Tongue (tissue), 2 donors: ENCODE measurements around the gene SERPINA6. TPM values are rescaled to one million over a fixed set of nuclear protein-coding genes. Genes with fewer than 3 reads are reported as not detected.
"Not testable (repeated sequence)": the region's sequence is repeated elsewhere in the genome, so short reads cannot be mapped to it uniquely, and the experiment has no call there.

Experiments used
- DNase-seq: peaks from one replicate; pipeline ENCODE4 v3.0.0-alpha.2; 2015
- total RNA-seq: library from RNA; depleted of rRNA; stranded (reverse); fragments of >200 nt; gene quantifications from one replicate; pipeline ENCODE4 v1.2.3, GENCODE V29; 2014

SERPINA6 gene
- total RNA-seq, 1 donor from 2014 or later: not detected

DNA sequence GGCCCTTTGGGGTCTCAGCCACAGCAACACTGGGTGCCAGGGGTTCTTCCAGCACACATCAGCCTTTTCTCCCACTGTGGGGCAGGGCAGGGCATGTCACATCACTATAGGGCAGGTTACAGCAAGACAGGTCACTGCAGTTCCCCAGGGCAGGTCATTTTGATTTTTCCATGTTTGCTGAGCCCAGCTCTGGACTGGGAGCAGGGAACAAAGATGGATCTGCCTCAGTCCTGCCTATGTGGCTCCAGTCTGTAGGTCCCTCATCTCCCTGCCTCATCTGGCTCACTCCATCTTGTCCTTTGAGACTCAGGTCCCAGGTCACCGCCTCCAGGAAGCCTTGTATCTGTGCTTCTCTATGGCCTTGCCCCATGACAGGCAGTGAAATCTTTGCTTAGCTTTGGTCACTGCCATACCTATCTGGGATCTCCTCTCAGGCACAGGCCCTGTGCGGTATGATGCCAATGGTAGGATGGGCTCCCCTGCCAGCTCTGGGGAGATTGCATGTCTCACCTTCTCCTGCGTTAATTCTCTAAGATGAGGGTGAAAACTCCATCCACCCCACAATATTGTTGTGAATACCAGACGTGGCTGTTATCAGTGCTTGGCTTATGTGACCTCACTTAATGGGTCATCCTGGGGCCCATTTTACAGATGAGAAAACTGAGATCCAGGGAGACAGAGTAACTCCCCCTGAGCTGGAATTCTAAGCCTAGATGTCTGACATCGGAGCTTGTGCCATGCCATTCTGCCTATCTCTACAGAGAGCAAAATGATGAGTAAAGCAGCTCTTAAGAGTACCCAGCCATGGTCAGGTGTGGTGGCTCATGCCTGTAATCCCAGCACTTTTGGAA is 1.5 kb downstream of the SERPINA6 start:
- DNase-seq: no peak

DNA sequence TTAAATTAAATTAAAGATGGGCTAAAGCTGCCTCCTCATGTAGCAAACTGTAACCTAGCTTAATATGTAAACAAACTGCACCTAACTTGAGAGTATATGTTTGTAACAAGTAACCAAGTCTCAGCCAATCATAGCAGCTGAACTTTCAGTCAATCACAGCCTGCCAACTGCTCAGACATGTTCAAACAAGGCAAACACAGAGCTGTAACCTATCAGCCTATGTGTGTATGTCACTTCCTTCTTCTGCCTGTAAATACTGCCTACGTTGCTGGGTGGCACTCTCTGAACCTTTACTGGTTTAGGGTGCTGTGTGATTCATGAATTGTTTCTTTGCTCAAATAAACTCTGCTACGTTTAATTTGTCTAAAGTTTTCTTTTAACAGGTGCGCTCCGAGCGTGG is 2.9 kb downstream of the SERPINA6 start:
- peak; percentile 16 for DNase-seq

DNA sequence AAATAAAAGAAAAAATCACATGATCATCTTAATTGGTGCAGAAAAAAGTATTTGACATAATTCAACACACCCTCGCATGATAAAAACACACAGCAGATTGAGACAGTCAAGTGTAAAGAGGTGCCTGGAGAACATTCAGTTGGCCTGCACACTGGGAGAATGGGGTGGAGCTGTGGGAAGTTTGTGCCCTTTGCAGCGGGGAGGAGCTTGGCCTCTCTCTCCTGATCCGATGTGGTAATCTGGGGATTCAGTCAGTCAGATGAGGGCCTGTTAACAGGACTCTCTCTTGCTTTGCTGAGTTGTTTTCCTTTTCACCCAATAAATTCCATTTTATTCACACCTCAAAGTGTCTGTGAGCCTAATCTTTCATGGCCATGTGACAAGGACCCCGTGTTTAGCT is 5.9 kb downstream of the SERPINA6 start:
- peak; percentile 31 for DNase-seq

DNA sequence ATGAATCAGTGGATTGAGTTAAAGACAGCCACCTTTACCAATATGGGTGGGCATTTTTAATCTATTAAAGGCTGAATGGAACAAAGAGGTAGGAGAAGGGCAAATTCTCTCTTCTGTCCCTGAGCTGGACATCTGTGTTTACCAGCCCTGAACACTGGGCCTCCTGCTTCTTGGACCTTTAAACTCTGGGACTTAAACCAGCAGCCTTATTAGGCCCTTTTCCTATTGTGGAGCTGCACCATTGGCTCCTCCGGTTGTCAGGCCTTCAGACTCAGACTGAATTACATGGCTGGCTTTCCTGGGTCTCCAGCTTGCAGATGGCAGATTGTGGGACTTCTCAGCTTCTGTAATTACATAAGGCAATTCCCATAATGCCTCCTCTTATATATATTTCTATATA is 6.4 kb downstream of the SERPINA6 start:
- DNase-seq: peak; percentile 35

DNA sequence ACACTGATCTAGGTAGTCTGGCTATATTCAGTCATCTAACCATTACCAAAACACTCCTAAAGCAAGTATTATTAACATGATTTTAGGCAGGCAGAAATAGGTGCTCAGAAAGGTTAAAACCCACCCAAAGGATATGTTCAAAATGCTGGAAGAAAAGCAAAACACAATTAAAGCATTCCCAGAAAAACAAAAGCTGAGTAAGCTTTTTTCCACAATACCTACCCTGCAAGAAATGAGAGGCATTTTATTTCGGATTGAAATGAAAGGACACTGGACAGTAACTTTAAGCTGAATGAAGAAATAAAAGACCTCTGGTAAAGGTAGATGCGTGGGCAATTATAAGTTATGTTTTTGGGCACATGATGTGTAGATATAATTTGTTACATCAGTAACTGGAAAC is 8.2 kb downstream of the SERPINA6 start:
- DNase-seq: no peak

DNA sequence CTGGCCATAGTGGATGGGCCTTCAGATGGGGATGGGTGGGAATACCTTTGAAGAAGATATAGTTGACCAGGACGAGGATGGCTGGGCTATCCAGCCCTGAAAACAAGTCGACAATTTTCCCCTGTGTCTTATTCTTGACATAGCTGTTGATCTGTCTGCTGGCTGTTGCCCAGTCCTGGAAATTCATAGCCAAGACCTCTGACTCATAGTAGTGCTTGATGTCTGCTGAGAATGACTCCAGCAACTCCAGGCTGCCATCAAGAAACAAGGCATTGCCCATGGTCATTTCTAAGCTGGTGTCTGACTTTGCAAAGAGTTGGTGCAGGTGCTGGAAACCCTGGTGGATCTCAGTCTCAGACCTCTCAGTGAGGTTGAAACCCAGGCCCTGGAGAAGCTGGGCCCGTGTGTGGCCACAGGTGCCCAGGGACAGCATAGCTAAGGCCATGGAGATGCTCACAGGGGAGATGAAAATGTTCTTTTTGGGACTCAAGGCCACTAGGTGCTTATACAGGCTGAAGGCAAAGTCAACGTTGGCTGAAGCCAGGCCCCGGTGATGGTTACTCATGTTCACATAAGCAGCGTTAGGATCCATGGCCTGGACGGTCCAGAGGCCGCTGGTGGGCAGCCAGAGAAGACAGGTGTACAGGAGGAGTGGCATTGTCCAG is 9.0 kb downstream of the SERPINA6 start:
- no peak for DNase-seq

DNA sequence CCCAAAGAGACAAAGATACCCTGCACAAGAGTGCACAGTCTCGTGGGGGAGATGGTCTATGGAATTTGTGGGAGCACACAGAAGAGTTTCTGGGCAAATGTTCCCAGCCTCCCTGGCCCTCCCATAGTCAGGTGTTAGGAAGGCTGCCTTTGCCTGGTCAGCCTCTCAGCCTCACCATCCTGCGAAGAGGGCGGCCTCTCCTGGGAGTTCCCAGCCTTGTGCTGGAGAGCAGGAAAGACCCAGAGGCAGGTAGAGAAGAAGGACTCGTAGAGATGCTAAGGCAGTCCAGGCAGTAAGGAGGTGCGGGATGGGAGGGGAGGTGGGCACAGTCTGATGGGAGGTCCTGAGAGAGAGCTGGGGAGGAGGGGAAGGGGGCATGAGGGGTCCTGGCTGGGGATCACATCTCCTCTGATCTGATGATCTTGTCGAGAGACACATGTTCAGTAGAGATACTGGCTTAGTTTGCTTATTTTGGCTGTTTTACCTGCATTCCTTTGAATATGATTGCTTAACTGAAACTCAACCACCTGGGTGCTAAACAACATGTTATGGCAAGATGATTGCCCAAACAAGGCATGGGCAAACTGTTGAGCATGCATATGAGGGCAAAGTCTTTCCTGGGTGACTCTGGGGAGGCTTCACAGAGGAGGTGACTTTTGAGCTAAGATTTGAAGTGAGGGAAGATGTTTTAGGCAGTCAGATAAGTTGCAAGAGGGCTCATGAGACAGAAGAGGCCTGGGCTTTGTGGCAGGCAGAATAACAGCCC is 10.5 kb downstream of the SERPINA6 start:
- no peak for DNase-seq

DNA sequence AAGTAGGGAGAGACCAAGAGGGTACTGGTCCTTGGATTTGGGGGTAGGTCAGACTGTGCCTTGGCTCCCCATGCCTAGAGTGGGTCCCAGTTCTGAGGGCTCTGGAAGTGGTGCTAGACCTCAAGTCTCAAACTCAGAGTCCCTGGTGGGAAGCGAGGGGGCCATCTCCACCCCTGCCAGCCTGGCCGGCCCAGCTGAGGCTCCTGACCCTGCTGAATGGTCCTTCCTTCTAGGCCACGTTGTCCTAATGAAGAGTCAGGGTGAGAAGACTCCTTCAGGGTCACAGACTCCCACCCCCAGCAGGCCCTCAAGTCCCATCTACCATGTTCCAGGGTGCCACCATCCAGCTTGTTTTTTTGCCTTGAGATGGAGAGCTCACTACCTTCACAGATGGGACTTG is 12.9 kb downstream of the SERPINA6 start:
- DNase-seq: no peak

DNA sequence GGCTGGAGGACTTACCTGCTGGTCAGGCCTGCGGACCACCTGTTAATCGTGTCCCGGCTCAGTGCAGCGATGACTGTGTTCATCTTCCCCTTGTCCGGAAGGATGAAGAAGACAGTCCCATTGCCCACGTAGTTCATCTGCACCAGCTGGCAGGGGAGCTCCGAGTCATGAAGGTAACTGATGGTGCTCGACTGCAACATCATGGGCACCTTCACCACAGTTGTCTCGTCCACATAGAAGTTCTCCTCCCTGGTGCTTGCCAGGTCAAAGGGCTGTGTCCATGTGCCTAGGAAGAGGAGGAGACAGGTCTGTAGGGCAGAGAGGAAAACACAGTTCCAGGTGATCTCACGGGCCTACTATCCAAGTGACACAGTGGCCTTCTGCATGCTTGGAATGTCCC is 13.4 kb downstream of the SERPINA6 start:
- no peak for DNase-seq

DNA sequence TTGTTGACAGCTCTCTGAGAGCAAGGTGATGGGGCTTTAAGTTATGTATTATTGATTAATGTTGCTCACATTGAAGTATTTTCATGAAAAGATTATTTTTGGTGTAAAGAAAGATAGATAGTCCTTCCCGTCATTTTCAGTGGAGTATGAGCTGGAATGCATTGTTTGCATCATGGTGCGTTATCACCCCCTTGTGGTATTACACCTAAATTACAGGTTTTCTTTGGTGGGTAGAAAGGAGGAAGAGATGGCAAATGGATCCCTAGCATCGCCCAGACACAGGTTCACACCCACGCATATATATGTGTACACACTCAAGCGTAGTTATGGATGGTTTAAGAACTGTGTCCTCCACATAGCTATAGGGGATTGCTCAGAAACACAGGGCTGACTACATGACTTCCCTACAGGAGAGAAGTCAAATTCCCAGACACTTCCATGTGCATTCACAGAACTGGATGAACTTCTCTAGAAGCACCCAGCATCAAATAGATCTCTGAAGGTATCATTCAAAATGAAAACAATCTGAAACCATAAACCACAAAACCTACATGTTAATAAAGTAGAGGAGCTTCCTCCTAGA is 15.6 kb downstream of the SERPINA6 start:
- DNase-seq: no peak

DNA sequence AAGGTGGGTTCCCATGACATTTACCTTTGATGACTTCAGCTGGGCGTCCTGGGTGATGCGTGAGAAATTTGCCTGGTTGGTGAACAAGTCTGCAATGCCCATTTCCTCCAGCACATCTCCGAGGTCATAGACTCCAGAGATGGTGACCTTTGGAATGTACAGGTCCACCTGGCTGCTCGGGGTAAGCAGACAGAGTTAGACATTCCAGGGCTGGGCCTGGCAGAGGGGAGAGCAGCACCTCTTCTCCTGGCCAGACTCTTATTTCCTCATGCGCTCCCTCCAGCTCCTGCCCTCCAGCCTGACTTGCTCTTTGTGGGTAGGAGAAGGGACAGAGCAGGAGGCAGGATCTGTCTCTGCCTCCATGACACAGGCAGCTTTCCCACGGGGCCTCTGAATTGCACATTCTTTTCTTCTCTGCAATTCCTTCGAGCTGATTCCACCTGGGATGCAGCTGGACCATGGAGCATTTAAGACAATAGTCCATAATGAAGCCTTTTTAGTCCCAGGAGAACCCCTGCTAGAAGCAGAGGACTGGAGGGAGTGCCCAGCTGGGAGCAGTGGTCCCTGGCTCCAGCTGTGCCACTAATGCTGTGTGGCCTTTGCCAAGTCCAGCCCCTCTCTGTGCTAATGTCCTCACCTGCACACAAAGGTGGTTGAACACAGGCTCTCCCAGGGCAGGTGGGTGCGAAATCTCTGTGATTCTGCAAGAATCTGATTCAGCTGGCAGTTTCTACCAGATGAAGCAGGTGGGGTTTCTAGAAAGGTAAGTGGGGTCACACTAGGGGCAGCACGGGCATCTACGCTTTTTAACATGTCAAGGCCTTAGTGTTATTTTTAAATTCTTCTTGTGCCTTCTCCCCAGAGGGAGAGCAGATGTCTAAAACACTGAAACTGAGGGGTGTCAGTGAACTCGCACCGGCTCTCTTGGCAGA is 16.8 kb downstream of the SERPINA6 start:
- no peak for DNase-seq

DNA sequence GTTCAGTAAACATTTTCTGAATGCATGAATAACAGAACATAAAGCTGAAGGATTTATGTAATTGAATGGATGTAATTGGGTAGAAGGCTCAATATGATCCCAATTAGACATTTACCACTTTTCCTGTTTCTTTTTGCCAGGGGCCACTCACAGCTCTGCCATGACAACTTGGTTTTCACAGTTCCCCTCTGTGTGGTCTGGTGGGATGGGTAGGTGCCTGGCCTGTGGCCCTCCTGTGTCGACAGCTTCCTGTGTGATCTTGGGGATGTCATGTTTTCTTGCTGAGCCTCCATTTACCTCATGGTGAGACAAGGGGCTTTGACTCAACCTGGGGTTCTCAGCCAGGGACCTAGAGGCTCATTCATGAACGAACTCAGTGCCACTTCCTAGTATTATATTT is 17.5 kb downstream of the SERPINA6 start:
- DNase-seq: no peak

DNA sequence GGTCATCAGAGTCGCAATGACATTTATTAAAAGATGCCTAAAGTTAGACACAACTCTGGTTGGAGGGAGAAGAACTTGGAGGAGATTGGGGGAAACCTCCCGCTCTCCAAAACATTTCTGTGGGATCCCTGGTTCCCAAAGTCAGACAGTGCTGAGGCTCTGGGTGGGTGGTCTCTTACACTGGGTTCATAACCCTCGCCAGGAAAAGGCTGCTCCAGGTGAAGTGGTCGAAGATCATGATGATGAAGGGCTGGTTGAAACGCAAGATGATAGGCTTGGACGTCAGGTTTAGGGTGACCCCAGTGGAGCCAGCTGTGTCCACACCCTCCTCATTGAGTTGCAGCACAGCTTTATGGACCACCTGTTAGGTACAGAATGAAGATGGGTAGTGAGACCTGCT is 18.9 kb downstream of the SERPINA6 start:
- no peak for DNase-seq

DNA sequence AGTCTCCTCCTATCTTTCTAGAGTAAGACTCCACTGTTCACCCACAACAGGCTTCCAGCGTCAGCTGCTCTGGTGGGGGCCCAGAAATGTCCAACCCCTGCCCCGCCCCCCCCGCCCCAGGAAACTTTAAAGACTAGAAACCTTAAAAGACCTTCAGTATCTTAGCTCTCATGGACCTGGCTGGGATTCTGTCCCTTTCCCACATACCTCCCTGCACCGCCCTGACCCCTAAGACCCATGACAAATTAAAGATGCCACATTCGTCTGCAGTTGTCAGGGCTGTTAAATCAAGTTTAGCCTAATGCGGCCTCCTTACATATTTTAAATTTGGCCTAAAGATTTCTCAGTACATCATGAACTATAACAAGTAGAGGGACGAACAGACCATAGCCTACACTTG is 20.0 kb downstream of the SERPINA6 start:
- DNase-seq: no peak

DNA sequence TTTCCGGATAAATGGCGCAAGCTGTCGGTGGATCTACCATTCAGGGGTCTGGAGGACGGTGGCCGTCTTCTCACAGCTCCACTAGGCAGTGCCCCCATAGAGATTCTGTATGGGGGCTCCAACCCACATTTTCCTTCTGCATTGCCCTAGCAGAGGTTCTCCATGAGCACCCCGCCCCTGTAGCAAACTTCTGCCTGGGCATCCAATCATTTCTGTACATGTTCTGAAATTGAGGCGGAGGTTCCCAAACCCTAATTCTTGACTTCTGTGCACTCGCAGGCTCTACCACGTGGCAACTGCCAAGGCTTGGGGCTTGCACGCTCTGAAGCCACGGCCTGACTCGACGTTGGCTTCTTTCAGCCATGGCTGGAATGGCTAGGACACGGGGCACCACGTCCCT is 25.0 kb downstream of the SERPINA6 start:
- DNase-seq: no peak

DNA sequence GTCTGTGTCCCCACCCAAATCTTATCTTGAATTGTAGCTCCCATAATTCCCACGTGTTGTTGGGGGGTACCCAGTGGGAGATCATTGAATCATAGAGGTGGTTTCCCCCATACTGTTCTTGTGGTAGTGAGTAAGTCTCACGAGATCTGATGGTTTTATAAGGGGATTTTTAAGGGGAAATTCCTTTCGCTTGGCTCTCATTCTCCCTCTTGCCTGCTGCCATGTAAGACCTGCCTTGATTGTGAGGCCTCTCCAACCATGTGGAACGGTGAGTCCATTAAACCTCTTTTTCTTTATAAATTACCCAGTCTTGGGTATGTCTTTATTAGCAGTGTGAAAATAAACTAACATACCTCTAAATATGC is 27.0 kb downstream of the SERPINA6 start:
- DNase-seq: not testable (repeated sequence)

DNA sequence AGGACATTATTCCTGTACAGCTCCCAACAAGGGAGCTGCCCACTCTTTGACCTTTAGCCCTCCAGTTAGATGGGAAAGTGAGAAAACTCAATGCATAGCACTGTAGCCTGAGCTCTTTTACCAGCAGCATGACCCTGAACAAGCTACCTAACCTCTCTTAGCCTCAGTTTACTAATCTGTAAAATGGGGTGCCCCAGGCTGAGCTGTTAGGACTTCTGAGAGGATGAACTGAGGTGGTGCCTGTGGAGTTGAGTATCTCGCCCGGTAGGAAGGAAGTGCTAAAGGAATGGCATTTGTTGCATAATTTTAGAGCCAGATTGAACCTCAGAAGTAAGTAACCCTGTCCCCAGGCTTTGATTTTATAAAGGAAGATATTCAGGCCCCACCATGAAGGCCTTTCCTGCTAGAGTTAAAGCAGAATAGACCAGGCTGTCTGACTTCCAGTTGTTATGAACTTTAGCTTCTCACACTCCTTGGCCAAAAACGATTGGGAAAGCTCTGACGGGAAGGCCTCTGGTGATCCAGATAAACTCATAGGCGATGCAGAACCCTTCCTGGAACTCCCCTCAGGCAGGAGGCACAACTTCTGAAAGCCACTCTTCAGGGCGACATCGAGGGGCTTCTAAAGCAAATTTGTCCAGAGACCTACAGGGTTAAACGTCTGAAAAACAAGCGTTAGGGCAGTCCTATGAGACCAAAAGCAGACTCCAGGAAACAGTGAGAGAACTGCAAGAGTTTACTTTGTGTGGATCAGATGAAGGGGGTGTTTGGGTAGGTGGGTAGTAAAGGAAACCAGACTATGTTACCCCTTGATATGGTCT is 27.6 kb downstream of the SERPINA6 start:
- DNase-seq: no peak

DNA sequence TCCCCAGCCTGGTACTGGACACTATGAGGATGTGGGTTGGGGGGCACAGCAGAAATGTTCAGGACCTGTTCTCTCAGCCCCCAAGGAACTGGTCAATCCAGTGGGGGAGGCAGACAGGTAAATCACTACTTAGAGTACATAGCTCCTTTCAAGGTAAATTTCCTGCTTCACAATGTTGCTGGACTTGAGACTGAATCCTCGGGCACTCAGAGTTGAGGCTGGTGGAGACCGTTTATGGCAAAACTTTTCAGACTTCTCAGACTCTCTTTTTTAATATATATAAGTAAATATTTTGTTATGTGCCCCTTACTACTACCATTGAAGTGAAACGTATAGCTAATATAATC is 29.6 kb downstream of the SERPINA6 start:
- DNase-seq: no peak

DNA sequence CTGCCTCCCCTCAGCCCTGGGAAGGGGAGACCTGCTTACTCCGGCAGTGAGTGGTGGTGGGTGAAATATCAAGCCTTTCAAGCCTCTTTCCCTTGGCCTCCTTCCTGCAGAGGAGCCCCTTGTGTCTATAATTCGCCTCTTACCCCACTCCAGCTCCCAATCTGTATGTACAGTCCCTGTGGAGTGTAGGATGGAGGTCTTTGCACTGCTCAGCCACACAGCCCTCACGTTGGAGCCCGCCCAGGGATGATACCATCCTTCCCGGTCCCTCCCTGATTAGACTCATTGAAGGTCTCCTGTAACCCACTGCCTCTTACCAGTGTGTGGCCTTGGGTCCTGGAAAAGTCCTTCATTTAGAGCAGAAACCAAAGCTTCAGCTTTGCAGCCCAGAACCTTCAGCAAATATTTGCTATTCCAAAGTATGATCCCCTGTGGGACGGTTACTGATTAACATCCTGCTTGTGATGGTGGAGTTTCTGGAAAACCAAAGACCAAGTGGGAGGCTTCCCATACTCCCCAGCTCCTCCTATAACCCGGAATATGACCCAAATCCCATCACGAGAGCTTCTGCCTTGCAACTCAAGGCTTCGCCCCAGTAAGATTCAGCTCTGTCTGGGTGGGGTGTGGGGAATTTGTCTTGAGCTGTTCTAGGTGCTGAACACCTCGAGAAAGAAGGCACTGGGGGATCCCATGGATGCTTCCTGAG is 30.1 kb downstream of the SERPINA6 start, which contains the start of gene SERPINA10:
TSS of gene SERPINA10 (minus strand) at position 397 of the 706 bp plus-strand sequence. CDS start 2,675 bp downstream, outside the sequence.
- DNase-seq: no peak

DNA sequence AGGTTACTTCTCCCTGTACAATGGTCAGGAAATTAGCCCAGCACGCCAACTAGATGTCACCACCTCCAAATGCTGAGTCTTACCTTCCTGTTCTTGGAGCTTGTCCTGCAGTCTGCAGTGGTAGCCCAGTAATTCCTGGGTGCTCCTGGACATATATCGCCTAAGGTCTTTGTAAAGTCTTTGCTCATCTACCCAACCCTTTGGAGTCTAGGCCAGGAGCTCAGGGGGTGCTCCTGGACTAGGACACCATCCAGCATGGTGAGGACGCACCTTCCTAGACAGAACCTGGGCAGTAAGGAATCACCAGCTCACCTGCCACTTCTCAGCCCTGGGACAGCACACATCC is 30.6 kb downstream of the SERPINA6 start:
- no peak for DNase-seq
